Activated CD4-positive, alpha-beta T cell treated with anti-CD3 and anti-CD28 coated beads, Interleukin-2, amount 50 U/mL, for 4 hours (primary cell): Measurements from ENCODE around the gene CLDN10.
"Not testable (repeated sequence)": the region's sequence is repeated elsewhere in the genome, so short reads cannot be mapped to it uniquely, and the experiment has no call there.

Source experiments
- DNase-seq, 2 experiments: peaks; one replicate each; pipeline ENCODE4 v3.0.0-alpha.2; 2020

CLDN10 gene, protein sequence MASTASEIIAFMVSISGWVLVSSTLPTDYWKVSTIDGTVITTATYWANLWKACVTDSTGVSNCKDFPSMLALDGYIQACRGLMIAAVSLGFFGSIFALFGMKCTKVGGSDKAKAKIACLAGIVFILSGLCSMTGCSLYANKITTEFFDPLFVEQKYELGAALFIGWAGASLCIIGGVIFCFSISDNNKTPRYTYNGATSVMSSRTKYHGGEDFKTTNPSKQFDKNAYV

DNA sequence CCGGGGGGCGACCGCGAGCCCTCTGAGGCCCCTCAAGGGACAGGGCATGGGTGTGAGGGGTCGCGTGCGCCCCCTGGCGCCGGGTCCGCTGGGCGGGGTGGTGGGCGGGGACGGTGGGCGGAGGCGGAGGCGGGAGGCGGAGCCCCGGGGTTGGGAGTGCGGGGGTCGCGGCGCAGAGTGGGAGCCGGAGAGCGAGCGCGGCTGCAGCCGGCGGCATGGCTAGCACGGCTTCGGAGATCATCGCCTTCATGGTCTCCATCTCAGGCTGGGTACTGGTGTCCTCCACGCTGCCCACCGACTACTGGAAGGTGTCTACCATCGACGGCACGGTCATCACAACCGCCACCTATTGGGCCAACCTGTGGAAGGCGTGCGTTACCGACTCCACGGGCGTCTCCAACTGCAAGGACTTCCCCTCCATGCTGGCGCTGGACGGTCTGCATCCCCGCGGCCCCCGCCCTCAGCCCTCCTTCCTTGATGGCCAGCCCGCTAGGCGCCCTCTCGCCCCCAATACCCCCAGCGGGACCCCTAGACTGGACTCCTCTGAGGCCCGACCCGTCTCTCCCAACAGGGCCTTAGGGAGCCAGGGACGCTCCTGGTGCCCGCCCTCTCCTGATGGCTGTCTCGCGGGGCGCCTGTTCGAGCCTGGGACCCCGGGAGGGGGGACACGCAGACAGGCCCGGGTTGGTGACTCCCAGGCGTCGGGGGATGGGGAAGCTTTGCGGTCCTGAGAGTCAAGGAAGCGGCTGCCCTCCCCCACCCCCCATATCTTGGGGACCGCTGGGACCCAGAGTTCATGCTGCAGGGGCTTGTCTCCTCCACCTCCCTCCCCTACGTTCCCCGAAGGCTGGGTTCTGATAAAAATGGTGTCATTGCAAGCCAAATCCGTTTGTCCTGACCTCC lies at the start of gene CLDN10:
TSS of gene CLDN10 (plus strand) at position 182 of the 903 bp plus-strand sequence. CDS start at position 216, 34 bp downstream.
- DNase-seq = no peak

DNA sequence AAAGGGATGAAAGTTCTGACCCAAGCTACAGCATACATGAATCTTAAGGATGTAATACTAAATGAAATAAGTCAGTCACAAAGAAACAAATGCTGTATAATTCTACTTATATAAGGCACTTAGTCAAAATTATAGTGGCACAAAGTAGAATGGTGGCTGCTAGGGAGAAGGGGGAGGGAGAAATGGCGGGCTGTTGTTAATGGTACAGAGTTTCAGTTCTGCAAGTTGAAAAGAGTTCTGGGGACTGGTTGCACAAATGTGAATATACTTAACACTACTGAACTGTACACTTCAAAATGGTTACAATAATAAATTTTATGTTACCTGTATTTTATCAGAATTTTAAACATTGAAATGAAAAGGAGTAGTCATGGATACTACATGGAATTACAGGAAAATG lies 48.9 kb upstream of the CLDN10 start:
- no peak for DNase-seq

DNA sequence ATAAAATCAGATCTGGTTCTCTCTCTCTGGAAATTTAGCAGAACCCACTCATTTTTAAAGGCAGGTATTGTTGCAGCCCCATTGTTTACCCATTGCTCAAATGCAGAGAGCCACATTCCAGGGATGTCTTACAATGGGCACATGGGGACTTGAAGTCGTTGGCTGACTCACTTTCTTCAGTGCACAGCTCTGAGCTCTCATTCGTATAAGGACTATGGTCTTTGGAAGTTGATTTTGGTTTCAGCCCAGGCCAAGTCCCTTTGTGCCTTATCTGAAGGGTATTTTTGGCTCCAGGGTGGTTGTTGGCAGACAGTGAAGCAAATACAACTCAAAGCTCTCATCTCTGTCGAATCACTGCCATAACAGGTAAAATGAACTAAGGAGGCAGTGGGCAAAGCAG lies 47.3 kb upstream of the CLDN10 start:
- no peak for DNase-seq

DNA sequence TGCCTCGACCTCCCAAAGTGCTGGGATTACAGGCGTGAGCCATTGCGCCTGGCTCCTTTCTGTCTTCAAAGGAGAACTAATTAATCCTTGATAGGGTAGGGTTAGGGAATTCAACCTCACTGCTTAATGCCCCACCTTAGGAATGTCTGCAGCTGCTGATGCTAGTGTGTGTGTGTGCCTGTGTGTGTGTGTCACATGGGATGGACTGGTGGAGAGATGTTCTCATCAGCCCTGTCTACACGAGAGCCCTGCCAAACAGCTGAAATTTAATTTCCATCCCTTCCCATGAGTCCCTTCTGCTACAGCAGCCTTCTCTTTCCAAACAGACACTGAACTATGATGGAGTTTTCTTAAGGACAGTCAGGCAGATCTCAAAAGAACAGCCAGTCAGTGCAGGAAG lies 46.5 kb upstream of the CLDN10 start:
- DNase-seq = no peak

DNA sequence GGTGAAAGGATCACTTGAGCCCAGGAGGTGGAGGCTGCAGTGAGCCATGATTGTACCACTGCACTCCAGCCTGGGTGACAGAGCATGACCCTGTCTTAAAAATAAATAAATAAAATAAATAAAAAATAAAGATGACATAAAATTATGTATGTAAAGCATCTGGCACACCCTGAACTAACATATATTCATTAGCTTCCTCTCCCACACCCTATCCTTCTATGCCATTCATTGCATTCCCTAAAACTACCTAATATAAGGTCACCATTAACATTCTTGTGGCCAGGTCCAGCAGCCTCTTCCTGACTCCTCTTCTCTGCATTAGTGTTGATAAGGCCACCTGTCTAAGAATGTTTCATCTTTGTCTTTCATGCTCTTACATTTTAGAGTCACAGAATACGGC lies 44.5 kb upstream of the CLDN10 start:
- no peak for DNase-seq

DNA sequence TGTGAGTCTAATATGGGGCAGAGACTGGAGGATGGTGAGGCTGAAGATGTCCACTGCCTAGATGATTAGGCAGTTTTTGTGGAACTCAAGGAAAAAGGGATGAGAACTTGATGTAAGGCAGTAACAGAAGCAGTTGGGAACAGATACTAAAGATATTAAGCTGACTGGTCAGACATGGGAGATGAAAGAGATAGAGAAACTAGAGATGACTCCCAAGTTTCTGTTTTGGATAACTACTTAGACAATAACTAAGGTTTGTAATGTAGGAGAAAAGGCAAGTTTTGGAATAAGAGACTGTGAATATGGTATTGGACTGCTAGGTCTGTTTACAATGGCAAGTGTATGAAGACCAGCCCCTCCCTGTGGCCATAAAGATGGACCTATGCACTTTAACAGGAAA lies 43.5 kb upstream of the CLDN10 start:
- no peak for DNase-seq

DNA sequence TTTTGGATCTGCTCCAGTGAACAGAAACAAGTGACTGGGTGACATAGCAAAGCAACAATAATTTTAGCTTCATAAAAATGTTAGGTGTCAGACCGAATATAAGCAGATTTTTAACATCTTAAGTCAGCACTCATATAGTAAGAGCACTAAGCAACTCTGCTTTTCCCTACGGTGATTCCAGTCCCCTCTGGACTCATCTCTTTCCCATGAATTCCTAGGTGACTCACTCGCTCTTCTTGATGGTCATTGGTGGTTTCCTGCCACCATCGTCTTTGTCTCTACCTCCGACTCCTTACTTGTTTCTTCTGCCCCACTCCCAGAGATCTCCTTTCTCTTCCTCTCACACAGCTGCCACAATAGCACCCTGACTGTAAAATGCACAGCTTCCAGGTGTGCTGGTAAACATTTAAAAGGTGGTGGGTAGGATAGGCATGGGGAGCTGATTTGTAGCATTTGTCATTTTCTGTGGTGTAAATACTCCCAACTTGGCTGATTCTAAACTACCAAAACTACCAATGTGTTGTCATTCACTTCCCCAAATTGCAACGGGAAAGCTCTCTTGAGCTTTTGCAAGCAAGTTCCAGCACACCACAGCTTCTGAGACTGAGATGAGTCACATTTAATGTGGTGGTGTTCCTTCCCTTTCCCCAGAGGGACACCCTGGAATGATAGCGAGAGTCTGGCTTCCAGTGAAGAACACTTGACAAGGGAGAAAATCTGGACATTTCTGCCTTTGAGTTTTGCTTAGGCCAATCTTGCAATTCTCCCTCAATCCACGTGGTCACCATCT lies 42.8 kb upstream of the CLDN10 start:
- DNase-seq = no peak

DNA sequence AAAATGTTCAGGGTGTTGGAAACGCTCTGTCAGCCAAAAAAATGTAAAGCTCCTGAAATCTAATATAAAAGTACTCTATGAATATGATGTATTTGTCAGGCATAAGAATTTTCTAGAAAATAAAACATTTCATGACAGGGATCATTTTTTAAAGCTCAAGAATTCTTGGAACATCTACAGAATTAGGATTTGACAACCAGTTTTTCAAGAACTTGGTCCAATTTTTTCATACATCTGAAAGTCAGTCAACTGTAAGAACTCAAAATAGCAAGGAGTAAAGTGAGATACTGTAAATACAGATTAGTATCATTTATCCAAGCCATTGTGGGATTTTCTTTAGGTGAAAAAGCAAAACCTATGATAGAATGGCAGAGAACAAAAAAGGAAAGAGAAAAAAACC lies 41.6 kb upstream of the CLDN10 start:
- no peak for DNase-seq

DNA sequence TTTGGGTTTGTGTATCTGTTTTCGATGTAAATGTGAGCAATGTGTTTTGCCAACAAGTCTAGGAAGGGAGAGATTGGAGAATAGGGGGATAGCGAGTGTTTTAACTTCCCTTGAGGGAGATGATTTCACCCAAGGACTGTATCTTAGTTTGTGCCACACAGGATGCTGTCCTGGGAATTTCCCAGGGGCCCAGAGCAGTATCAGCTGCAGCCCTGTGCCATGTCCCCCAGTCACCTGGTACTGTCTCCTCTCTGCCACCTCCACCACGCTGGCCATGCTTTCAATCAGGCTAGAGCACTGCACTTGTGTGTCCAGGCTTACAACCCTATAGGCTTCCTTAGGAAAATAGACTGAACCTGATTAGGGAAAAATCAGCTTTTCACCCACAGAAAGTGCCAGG lies 40.1 kb upstream of the CLDN10 start:
- DNase-seq = no peak

DNA sequence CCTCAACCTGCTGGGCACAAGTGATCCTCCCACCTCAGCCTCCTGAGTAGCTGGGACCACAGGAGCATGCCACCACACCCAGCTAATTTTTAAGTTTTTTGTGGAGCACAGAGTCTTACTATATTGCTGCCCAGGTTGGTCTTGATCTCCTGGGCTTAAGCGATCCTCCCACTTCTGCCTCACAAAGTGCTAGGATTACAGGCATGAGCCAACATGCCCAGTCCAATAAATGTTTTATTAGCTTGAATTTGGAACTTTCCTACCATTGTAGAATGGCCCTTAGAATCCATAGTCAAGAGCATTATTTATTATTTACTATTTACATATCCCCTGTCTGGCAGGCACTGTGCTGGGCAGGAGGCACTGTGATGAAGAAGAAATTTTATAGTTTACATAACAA lies 39.6 kb upstream of the CLDN10 start:
- no peak for DNase-seq

DNA sequence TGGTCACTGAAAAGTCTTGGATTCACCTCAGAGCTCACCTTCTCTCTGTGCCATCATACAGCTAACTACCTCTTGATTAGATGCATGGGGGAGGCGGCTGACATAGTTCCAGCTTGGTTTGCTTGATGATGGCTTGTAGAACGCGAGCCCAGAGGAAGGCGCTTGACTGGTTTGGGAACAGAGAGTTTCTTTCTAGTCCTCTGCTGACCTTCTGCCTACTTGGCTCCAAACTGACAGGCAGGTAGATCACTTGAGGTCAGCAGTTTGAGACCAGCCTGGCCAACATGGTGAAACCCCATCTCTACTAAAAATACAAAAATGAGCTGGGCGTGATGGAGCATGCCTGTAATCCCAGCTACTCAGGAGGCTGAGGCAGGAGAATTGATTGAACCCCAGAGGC lies 36.9 kb upstream of the CLDN10 start:
- not testable (repeated sequence) for DNase-seq

DNA sequence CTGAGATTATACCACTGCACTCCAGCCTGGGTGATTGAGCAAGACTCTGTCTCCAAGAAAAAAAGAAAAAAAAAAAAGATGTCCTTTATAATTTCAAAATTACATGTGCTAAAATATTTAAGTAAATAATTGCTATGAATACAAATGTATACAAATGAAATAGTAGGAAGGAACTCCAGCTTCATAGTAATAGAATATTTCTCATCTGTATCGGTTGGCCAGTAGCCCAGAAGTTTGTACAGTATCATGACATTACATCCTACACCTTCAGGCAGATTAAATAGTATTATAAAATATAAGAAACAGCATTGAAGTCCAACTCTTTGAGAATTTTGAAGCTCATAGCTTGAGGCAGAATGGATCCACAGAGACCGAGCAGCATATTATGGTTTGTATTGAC lies 36.5 kb upstream of the CLDN10 start:
- no peak for DNase-seq

DNA sequence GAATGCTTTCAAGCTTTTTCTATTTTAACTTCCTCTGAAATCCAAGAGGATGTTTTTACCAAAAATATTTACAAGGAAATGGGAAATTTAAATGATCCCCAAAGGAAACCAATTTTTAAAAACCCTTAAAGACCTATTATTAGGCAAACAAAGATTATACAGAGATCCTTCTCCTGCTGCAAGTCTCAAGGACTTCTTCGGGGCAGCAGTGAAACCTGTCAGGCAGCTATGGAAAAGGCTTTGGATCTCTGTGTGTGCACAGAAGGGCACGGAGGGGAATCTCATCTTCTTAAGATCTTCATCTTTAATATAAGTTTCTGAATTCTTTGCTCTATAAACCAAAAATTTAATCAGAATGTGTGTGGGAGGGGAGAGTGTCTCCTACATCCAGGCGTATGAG lies 36.0 kb upstream of the CLDN10 start:
- no peak for DNase-seq

DNA sequence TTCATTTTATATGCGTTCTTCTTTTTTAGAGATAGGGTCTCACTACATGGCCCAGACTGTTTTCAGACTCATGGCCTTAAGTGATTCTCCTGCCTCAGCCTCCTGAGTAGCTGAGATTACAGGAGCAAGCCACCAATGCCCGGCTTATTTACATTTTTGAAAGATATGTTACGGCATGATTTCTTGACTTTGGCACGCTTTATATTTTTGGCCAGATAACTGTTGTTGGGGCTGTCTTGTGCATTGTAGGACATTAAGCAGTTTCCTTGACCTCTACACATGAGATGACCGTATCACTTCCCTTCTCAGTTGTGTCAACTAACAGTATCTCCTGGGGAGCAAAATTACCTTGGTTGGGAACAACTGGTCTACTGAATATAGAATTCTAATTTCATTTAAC lies 28.9 kb upstream of the CLDN10 start:
- DNase-seq = no peak

DNA sequence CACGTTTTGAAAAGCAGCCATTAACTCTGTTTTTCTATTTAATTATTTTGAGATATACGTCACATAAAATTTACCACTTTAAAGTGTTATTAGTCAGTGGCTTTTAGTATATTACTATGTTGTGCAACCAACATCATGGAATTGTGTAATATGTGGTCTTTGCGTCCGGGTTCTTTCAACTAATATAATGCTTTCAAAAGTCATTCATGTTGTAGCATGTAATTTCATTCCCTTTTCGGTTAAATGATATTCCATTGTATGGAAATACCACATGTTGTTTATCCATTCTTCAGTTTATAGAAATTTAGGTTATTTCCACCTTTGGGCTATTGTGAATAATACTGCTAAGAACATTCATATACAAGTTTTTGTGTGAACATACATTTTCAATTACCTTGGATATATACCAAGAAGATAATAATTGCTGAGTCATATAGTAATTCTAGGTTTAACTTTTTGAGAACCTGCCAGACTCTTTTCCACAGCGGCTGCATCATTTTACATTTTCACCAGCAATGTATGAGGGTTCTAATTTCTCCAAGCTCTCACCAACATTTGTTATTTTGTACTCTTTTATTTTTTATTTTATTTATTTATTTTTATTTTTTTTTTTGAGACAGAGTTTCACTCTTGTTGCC lies 28.1 kb upstream of the CLDN10 start:
- DNase-seq = no peak

DNA sequence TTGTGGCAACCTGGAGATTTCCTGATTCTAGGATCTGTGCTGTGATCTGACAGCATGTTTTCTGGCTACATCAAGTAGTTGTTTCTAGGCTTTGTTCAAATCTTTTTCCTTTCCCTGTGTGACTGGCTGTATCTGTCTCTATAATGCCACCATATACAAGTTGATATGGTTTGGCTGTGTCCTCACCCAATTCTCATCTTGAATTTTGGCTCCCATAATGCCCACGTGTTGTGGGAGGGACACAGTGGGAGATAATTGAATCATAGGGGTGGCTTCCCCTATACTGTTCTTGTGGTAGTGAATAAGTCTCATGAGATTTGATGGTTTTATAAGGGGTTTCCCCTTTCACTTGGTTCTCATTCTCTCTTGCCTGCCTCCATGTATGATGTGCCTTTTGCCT lies 24.6 kb upstream of the CLDN10 start:
- DNase-seq = no peak

DNA sequence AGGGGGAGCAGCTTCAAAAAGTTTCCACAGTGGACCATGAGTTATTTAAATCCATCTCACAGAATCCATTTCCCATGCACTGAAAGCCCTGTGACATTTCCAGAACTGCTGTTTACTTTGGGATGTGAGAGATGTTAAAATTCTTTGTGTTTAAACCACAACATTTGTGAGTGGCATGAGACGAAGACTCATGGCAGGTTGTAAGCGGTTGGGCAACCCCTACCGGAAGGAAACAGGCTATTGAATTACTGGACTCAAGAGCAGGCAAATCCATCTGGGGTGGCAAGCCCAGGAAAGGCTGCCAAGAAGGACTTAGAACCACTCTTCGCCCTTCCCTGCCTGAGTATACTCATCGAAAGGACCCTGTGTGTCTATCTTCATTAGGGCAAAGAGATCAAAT lies 22.3 kb upstream of the CLDN10 start:
- no peak for DNase-seq

DNA sequence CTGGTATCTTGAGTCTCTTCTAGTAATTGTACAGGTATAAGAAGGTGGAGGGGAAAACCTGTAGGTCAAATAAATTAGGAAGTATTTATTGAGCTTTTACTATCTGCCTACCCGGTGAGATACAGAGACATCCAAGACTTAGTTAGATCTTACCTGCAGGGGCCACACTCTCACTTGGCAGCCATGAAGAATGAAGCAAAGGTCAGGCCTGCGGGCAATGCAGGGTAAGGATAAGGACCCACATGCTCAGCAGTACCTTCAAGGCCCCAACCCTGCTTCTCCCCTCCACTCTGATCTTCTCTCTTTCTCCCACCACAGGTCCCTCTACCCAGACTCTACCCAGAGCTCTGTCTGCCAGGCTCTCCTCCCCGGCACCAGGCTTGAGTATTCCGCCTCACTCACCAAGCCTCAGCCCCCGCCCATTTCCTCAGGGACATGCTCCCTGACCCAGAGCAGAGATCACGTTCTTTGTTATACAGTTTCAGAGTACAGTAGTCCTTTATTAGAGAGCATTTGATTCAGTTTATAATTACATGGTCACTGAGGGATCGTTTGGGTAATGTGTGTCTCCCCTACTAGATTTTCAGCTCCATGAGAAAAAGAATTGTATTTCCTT lies 18.9 kb upstream of the CLDN10 start:
- DNase-seq = no peak

DNA sequence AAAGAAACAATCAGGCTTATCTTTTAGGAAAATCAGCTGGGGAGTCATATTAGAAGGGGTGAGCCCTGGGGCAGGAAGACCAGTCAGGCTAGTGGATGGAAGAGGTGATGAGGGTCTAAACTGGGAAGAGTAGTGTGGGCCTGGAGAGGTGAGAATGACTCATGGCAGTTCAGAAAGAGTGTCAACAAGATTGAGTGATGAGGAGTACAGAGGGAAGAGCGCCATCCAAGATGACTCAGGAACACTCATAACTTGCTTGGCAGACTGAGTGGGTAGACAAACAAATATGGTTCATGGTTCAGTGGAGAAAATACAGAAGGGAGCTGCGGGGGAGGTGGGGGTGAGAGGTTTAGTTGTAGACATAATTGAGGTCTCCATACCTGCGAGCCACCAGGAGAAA lies 17.3 kb upstream of the CLDN10 start:
- DNase-seq = no peak

DNA sequence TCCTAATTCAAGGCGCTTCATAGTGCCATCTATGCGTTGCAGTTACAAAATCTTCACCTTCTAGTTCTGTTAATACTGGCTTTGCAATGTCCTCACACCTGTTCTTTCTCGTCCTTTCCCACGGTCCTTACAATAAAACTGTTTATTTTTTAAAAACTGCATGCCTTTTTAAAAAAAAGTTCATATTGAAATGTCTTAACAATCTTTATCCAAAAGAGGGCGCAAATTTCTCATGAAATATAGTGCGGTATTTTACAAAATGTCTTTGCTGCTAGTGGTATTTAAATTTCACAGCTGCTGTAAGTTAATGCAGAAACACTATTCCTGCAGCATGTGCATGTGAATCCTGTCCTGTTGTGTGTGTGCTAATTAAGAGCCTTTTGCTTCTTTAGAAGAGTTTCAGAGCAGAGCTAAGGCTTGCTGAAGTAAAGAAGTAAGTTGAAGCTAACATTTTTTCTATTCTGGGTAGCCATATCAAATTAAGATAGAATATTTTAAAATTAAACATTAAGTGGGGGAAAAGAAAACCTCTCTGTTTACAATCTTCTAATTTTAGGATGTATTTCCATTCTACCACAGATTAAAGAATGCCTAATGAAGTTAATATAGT lies 15.8 kb upstream of the CLDN10 start:
- no peak for DNase-seq

DNA sequence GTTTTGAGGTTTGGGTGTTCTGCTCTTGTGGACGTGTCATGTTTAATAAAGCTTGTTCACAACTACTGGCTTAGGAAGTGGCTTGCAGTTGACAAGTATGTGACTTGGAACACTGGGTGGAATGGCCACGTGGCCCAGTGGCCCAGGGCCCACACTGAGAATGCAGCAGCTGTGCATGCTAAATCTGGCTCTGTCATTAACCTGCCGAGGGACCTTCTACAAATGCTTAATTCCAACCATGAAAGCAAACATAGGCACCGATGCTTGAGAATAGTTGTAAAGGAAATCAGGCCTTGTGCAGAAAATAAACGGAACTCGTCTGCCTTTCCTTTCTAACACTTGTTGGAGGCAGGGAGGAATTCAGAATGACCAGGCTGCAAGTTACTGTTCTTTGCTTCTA lies 11.6 kb upstream of the CLDN10 start:
- no peak for DNase-seq

DNA sequence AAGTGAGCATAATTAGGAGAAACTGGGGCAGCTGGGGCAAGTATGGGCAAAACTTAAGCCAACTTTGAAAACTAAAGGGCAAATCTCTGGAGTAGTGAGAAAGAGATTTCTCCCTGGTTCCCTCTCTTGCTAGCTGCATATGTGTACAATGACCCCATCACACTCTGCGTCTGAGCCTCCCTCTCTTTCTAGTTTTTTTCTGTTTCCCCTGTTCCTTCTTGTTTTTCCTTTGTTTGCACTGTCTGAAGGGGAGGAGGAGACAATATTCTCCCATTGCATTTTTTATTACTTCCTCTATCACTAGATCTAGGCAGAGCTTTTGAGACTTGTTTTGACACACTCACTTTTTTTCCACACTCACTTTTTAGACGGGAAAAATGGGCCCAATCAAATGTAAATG lies 11.2 kb upstream of the CLDN10 start:
- no peak for DNase-seq
